GM12874 (cell line): ENCODE results near the gene RGS16.
A peak's percentile ranks its signal among the peaks of the same experiment; 100 is the strongest.

Experiments
- CTCF ChIP-seq: IDR thresholded peaks from 2 replicates; pipeline ENCODE4 v1.5.1; 2011; ENCODE audit warnings: low read depth, mild to moderate bottlenecking, control low read depth, low read length, moderate library complexity; ENCODE audit not compliant: insufficient read depth

RGS16 gene

GRCh38 chr1:182607566-182607965, 3.4 kb upstream of the RGS16 start:
- no peak for TF ChIP-seq CTCF

DNA sequence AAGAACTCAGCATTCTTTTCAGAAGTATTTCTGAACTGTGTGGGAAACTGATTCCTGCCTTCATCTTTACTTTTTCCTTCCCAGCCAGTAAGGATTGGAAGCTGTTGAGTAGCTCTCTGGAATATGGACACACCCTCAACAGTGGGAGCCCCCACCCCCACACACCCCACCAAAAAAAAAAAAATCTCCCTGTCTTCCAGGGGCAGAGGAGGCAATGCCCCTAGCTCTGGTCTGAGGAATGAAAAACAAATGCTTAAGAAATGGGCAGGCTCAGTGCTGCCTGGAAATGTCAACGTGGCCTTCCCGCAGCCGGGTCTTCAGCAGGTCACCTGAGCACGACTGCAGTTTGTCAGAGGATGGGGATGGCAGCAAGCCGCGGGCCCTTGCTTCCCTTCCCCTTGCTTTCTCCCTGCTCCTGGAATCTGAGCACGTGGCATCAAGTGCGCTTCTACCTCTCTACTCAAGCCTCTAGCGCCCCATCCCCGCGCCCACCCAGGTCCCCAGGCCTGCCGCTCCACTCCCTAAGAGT, 479 bp downstream of the RGS16 start:
- TF ChIP-seq CTCF: no peak

- no peak for TF ChIP-seq CTCF
These were observed 1.1 kb downstream of the RGS16 start for GRCh38 chr1:182602935-182603645.

- no peak for TF ChIP-seq CTCF
These were observed 2.3 kb downstream of the RGS16 start for GRCh38 chr1:182601913-182602312.

- TF ChIP-seq CTCF: peak; percentile 53
These were observed 2.8 kb downstream of the RGS16 start for GRCh38 chr1:182601416-182601786.

- TF ChIP-seq CTCF: no peak
These were observed 3.3 kb downstream of the RGS16 start for GRCh38 chr1:182600745-182601415.

GRCh38 chr1:182600036-182600713, 4.0 kb downstream of the RGS16 start:
- no peak for TF ChIP-seq CTCF
